ENCODE data around the gene JAK2.

The JAK2 gene

DNA sequence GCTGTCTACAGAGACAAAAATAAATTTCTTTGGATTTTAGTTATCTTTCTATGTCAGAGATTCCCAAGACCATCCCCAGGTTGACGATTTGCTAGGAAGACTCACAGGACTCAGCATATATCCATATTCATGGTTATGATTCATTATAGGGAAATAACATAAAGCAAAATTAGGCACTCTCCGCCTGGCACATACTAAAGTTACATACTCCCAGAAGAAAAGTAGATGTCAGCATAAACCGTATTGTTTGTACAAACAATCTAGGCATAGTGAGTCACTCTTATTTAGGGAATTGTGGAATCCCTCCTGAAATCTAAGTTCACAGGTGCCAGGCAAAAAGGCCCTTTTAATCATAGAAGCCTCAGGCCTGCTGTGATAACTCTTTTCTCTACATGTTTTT lies 137.4 kb downstream of the JAK2 start:
- DNase-seq (ENCODE audit: low spot score) (no peak), FAIRE-seq (no peak)

DNA sequence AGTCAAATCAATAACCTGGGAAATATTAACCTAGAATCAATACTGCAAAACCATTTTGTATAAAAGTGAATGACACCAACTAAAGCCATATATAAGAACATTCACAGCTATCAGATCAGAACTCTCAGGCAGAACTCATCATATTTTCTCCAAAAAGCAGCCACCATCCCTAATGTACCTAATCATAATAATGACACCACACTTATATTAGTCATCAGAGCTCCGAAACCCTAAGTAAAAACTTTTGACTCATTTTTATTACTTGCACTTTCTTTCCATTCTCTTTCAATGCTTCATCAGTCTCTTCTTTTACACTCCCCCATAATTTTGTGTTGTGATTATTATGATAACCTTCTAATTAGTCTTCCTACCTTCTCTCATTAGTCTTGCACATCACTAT lies 155.1 kb downstream of the JAK2 start:
- no peak for FAIRE-seq
- no peak for DNase-seq (ENCODE audit: low spot score)

DNA sequence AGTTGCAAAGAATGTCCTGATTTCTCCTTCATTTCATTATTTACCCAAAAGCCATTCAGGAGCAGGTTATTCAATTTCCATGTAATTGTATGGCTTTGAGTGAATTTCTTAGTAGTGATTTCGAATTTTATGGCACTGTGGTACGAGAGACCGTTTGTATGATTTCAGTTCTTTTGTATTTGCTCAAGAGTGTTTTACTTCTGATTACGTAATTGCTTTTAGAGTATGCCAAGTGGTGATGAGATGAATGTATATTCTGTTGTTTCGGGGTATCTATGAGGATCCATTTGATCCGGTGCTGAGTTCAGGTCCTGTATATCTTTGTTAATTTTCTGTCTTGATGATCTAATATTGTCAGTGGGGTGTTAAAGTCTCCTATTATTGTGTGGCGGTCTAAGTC lies 159.1 kb downstream of the JAK2 start:
- DNase-seq (ENCODE audit: low spot score) (no peak), FAIRE-seq (no peak)

DNA sequence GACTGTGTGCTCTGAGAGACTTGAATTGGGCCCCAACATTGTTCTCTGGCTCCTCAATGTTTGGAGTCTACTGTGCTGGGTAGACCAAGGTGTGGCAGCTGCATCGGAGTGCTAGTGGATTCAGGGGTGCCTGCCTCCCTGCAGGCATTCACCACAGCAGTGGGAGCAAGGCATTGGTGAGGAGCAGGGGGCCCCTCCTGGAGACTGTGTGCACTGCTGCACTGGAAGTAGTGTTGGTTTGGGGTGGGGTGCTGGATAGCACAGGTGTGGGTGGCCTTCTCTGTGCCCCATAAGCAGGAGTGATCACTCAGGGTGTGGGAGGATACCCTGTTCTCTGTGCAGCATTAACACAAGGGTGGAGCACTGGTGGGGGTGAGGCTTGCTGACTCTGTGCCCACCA lies 161.2 kb downstream of the JAK2 start:
- no peak for DNase-seq (ENCODE audit: low spot score)
- FAIRE-seq = no peak
